HG03025 (cell line): ENCODE data around the gene ELOB.
A peak's percentile ranks its signal among the peaks of the same experiment; 100 is the strongest.

ENCODE experiments used
- ATAC-seq: cut with Tn5 transposase; IDR thresholded peaks from one replicate; pipeline ENCODE4 v1.9.1; 2021; ENCODE audit warnings: mild to moderate bottlenecking, moderate library complexity; ENCODE audit not compliant: unreplicated experiment, low FRiP score

Gene ELOB

DNA sequence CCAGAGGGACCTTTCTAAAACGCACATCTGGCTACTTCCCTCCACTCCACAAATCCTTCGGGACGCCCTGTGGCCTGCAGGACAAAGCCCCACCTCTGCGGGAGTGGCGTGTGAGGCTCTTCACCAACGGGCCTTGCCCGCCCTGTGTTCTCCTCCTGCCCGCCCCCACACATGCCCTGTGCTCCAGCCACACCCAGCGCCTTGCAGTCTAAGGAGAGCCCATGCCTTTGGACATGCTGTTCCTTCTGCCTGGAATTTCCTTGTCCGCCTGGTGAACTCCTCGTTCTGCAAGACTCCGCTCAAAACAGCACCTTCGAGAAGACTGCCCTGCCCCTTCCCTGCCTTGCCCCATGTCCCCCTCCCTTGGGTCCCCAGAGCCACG lies 7.4 kb downstream of the ELOB start:
- no peak for ATAC-seq

DNA sequence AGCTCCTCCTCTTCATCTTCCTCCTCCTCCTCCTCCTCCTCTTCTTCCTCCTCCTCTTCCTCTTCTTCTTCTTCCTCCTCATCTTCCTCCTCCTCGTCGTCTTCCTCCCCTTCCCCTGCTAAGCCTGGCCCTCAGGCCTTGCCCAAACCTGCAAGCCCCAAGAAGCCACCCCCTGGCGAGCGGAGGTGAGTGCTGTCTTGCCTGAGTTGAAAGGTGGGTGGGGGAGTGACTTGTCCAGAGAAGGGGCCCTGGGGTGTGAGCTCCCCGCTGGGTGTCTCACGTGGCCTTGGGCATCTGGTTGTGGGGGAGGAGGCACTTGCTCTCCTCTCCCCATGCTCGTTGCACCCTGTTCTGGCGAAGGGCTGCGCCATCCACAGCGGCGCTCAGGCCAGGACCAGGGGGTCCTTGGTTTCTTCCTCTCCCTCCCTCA lies 8.0 kb downstream of the ELOB start:
- ATAC-seq, result no peak

DNA sequence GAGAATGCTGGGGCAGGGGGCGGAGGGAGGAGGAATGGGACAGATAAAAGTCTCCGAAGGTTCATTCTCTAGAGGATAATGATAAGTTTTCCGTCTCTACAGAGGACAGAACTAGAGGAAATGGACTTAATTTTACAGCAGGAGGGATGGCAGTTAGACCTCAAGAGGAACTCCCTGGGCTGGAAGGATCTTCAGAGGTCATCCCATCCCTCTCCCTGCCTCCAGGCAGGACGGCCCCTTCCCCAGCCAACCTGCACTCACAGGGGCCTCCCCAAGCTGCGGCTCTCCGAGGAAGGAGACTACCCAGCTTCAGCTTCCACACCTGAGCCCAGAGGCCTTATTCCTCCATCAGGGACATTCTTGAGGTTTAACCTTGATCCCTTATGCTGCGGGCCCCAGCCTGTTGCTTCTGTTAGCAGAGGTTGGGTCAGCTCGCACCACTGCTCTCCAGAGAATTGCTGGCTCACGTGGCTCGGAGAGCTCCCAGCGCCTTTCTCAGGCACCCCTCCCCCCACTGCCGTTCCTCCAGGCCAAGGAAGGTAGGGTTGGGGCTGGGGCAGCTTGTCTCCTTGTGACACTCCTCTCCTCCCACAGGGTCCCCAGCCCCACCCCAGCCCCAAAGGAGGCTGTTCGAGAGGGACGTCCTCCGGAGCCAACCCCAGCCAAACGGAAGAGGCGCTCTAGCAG lies 8.5 kb downstream of the ELOB start:
- no peak for ATAC-seq

DNA sequence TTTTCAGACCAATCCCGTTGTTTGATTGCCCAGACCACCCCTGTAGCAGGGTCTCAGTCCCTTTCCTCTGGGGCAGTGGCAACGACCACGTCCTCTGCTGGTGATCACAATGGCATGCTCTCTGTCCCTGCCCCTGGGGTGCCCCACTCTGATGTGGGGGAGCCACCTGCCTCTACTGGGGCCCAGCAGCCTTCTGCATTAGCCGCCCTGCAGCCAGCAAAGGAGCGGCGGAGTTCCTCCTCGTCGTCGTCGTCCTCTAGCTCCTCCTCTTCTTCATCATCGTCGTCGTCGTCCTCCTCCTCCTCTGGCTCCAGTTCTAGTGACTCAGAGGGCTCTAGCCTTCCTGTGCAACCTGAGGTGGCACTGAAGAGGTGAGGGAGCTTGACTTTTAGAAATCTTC lies 9.2 kb downstream of the ELOB start:
- ATAC-seq, result no peak

DNA sequence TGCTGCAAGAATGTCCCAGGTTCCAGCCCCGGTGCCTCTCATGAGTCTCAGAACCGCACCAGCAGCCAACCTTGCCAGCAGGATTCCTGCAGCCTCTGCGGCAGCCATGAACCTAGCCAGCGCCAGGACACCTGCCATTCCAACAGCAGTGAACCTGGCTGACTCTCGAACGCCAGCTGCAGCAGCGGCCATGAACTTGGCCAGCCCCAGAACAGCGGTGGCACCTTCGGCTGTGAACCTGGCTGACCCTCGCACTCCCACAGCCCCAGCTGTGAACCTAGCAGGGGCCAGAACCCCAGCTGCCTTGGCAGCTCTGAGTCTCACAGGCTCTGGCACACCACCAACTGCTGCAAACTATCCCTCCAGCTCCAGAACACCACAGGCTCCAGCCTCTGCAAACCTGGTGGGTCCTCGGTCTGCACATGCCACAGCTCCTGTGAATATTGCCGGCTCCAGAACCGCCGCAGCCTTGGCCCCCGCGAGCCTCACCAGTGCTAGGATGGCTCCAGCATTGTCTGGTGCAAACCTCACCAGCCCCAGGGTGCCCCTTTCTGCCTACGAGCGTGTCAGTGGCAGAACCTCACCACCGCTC lies 9.8 kb downstream of the ELOB start:
- ATAC-seq, result no peak

DNA sequence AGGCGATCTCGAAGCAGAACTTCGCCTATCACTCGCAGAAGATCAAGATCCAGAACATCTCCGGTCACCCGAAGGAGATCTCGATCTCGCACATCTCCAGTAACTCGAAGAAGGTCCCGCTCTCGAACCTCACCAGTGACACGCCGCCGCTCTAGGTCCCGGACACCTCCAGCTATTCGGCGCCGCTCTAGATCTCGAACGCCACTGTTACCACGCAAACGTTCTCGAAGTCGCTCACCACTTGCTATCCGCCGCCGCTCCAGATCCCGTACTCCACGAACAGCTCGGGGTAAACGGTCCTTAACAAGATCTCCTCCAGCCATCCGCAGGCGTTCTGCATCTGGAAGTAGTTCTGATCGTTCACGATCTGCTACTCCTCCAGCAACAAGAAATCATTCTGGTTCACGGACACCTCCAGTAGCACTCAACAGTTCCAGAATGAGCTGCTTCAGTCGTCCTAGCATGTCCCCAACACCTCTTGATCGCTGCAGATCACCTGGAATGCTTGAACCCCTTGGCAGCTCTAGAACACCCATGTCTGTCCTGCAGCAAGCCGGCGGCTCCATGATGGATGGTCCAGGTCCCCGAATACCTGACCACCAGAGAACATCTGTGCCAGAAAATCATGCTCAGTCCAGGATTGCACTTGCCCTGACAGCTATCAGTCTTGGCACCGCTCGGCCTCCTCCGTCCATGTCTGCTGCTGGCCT lies 10.5 kb downstream of the ELOB start:
- no peak for ATAC-seq

DNA sequence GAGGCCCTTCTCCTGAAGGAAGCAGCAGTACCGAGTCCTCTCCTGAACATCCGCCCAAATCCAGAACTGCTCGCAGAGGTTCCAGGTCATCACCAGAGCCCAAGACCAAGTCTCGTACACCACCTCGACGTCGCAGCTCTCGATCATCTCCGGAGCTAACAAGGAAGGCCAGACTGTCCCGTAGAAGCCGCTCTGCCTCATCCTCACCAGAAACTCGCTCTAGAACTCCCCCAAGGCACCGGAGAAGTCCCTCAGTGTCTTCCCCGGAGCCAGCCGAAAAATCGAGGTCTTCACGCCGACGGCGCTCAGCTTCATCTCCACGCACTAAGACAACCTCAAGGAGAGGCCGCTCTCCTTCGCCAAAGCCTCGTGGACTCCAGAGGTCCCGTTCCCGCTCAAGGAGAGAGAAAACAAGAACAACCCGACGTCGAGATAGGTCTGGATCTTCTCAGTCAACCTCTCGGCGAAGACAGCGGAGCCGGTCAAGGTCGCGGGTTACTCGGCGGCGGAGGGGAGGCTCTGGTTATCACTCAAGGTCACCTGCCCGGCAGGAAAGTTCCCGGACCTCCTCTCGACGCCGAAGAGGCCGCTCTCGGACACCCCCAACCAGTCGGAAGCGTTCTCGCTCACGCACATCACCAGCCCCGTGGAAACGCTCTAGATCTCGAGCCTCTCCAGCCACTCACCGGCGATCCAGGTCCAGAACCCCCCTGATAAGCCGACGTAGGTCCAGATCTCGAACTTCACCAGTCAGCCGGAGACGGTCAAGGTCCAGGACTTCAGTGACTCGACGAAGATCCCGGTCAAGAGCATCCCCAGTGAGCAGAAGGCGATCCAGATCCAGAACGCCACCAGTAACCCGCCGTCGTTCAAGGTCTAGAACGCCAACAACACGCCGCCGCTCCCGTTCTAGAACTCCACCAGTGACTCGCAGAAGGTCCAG lies 11.3 kb downstream of the ELOB start:
- ATAC-seq, result no peak

DNA sequence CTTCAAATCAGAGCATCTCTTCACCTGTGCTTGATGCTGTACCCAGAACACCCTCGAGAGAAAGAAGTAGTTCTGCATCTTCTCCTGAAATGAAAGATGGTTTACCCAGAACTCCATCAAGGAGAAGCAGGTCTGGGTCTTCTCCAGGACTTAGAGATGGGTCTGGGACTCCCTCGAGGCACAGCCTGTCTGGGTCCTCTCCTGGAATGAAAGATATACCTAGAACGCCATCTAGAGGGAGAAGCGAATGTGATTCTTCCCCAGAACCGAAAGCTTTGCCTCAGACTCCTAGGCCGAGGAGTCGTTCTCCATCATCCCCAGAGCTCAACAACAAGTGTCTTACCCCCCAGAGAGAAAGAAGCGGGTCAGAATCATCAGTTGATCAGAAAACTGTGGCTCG lies 12.4 kb downstream of the ELOB start:
- no peak for ATAC-seq

DNA sequence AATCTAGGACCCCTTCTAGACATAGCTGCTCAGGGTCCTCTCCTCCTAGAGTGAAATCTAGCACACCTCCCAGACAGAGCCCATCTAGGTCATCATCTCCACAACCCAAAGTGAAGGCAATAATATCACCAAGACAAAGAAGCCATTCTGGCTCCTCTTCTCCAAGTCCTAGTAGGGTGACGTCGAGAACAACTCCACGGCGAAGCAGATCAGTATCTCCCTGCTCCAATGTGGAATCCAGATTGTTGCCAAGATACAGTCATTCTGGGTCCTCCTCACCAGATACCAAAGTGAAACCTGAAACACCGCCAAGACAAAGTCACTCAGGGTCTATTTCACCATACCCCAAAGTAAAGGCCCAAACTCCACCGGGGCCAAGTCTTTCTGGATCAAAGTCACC lies 13.9 kb downstream of the ELOB start:
- ATAC-seq, result no peak

DNA sequence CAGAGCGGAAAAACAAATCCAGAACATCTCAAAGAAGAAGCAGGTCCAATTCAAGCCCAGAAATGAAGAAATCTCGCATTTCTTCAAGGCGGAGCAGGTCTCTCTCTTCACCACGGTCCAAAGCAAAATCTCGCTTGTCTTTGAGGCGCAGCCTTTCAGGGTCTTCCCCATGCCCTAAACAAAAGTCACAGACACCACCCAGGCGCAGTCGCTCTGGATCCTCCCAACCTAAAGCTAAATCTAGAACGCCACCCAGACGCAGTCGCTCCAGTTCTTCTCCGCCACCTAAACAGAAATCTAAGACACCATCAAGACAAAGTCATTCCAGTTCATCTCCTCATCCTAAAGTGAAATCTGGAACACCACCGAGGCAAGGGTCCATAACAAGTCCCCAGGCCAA lies 14.4 kb downstream of the ELOB start:
- ATAC-seq, result no peak

DNA sequence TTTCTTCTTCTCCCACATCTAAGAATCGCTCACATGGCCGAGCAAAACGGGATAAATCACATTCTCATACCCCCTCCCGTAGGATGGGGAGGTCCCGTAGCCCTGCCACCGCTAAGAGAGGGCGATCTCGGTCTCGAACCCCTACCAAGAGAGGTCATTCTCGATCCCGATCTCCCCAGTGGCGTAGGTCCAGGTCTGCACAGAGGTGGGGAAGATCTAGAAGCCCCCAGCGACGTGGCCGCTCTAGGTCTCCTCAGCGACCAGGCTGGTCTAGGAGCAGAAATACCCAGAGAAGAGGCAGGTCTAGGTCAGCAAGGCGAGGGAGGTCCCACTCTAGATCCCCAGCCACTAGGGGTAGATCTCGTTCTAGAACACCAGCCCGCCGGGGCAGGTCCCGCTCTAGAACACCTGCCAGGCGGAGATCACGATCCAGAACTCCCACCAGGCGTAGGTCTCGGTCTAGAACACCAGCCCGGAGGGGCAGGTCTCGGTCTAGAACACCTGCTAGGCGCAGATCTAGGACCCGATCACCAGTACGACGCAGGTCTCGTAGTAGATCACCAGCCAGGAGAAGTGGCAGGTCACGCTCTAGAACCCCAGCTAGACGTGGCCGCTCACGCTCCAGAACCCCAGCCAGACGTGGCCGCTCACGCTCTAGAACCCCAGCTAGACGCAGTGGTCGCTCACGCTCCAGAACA lies 15.0 kb downstream of the ELOB start:
- no peak for ATAC-seq

DNA sequence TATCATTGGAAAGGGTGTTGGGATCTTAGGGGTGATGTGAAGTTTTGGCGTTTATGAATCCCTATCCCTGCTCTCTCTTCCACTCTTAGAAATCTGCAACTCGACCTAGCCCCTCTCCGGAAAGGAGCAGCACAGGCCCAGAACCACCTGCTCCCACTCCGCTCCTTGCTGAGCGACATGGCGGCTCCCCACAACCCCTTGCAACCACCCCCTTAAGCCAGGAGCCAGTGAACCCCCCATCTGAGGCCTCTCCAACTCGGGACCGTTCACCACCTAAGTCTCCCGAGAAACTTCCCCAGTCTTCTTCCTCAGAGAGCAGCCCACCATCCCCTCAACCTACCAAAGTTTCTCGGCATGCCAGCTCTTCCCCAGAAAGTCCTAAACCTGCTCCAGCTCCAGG lies 15.6 kb downstream of the ELOB start:
- ATAC-seq, result no peak

DNA sequence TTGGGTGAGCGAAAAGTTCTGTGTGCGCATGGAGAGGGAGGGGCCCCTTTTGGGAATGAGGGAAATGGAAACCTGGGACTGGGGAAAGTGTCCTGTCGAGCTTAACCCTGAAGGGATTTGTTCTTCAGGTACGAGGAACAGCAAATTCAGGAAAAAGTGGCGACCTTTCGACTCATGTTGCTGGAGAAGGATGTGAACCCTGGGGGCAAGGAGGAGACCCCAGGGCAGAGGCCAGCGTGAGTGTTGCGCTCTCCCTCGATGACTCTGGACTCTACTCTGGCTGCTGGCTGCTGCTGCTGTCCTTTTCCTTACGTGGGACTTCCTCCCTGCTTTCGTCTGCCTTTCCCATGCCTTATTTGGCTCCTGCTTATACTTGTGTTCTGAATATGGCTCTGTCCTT lies 19.7 kb downstream of the ELOB start:
- no peak for ATAC-seq

DNA sequence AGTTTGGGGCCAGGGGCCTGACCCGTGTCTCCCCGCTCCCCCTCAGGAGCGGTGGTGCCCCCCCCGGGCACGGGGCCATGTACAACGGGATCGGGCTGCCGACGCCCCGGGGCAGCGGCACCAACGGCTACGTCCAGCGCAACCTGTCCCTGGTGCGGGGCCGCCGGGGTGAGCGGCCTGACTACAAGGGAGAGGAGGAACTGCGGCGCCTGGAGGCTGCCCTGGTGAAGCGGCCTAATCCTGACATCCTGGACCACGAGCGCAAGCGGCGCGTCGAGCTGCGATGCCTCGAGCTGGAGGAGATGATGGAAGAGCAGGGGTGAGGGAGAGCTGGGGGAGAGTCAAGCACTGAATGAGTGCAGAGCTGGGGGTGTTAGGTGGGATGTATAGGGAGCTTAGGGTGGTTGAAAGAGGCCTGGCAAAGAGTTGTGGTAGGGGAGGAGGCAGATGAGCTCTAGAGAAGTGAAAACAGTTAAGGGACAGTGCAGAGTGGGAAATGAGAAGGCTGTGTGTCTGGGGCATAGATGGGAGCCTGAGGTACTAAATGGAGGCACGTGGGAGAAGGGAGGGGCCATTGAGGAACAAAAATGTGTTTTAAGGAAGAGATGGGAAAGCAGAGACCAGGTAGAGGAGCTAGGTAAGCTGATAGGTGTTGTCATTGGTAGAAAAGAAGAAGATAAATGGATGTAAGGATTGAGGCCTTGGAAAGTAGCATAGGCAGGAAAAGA lies 20.6 kb downstream of the ELOB start:
- ATAC-seq, result no peak

DNA sequence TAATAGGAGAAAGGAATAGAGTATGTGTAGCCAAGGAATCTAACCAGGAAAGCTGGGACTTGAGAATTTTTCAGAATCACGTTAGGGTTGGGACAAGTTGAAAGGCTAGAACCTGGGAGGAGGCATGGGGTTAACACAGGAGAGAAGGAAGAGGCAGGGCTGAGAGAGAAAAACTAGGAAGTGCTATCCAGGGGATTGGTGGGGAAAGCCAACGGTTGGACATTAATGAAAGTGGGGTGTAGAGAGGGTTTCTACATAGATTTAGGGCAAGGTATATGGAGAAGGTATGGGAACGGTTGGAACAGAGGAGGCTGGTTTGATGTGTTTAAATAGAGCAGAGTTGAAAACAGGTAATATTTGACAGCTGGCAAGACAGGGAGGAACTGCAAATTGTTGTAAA lies 21.9 kb downstream of the ELOB start:
- ATAC-seq, result no peak

DNA sequence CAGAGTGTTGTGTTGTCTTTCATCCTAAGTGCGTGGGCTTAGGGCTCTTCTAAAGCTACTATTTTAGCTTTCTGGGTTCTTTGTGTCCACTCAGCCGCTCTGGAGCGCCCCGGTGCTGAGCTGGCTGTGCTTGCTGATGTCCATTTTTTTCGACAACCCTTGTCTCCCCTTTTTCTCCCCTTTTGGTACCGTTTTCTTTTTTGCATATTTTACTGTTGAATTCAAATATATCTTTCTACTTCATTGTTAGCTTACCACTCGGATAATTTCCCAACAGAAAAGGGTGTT lies 23.4 kb downstream of the ELOB start:
- no peak for ATAC-seq

DNA sequence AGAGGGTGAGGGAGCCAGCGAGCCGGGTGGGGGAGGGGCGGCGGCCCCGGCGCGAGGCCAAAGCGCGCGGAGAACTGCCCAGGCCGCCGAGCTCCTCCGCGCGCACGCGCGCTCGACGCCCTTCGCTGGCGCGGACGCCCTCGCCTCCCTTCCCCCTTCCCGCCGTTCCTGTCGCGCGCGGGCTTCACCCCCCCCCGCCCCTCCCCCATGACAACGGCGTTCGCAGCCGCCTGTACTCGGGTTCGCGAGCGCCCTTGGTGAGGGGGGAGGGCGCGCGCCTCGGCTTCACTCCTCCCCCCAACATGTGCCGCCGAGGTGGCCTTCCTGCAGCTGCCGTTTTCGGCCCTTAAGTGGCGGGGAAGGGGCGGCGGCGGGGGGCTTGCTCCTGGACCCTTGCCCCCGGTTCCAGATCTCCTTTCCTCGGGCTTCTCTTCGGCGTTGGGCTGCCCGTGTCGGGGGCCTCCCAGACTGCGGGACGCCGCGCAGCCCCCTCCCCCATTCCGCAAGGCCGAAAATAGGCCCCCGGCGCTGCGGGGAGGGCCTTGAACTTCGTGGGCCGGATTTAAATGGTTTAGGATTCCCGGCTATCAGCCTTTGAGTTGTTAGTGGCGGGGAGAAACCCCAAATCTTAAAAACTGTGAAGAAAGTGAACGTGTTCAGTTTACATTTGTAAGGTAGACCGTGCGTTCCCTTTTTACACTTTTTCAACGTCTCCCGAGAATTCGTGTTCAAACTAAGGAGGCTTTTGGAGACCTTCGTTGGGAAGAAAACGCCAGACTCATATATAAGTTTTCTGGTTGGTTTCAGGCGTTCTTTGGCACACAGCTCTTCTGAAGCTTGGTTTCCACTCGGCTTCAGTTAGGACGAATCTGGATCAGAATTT lies 24.0 kb downstream of the ELOB start:
- peak; percentile 37 for ATAC-seq

DNA sequence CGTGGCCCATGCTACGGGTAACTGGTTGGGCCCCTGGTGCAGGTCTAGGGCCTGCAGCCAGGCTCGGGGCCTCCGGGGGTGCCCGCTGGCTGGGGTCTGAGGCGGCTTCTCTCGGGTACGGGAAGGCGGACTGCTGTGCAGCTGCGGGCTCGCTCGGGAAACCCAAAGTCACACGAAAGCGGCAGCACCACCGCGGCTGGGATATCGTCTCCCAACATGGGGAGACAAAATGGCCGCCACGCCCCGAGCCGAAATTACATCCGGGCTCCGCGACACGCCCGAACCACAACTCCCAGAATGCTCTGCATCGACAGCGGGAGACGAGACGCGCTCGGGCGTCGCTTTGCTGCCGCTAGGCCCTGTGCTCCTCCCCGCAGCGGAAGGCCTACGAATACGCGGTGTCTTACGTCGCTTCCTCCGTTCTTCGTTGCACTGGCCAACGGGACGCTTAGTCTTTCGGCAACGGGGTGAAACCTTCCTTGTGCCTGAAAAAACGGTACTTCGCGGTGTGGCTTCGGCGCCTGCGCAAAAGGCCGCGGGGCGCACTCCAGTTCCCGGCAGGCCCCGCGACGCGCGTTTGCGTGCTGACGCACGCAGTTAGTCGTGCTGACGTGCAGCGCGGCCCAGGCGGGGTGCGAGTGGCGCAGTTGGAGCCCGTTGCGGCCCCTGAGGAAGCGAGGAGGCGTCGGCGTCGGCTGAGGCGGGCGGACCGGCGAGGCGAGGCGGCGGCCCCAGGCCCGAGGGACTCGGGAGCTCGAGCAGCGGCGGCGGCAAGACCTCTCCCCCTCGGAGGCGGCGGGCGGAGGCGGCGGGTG lies 24.8 kb downstream of the ELOB start, which contains the start of gene SRRM2:
TSS of gene SRRM2 (plus strand) at position 604 of the 815 bp plus-strand sequence. CDS start 3,727 bp downstream, outside the sequence.
- ATAC-seq, result peak; percentile 68
